ENCODE measurements around the gene GTF3C1. TPM values are rescaled to one million over a fixed set of nuclear protein-coding genes. Genes with fewer than 3 reads are reported as not detected.

Gene GTF3C1
- total and polyA plus RNA-seq, 2 experiments from 2014 or later: 33.4 to 52.1 TPM

- Histone ChIP-seq H3K4me2 (ENCODE audit: unreplicated experiment) (peak overlapping the region; percentile 85), H3K9me3 (ENCODE audit: low read depth) (no peaks in the 10 kb centered on the region), H3K27ac (peak overlapping the region; percentile 34; the same call in 1 of the 2 replicates), H2AFZ (no peak overlapping the region), H3F3A (ENCODE audit: insufficient read depth) (peaks cover 13% of the 10 kb centered on the region), H3K9ac (no peak overlapping the region), H3K4me1 (ENCODE audit: insufficient read depth) (peaks cover 32% of the 10 kb centered on the region), H3K9me2 (ENCODE audit: insufficient read depth) (no peaks in the 10 kb centered on the region), H4K20me1 (ENCODE audit: insufficient read depth) (no peaks in the 10 kb centered on the region), H3K36me3 (ENCODE audit: low read depth) (peaks cover 13% of the 10 kb centered on the region; the same call in 1 of the 2 replicates), H3K27me3 (replicated peaks; ENCODE audit: insufficient read depth) (no peaks in the 10 kb centered on the region), H3K79me2 (ENCODE audit: insufficient read depth) (peaks cover 71% of the 10 kb centered on the region), H3K4me3 (peak overlapping the region; percentile 99)
- in situ Hi-C loops (cut with MboI): no loop called here
- WGBS, 2 experiments (ENCODE audit: low coverage in 1 of 2, low lambda C conversion rate in 2 of 2, missing lambda C conversion rate in 2 of 2): 94 to 96% methylated on average over 2 of the region's 2 CpGs
- DNase-seq: no peak
- TF ChIP-seq EZH2 (IDR thresholded peaks at IDR 0.05; ENCODE audit: insufficient read depth, poor library complexity, severe bottlenecking) (no peak), EZH2phosphoT487 (IDR thresholded peaks at IDR 0.05; ENCODE audit: insufficient read depth, low read depth) (no peak)
Observed at GRCh38 chr16:27547851-27548250, 1.9 kb downstream of the GTF3C1 start.

GRCh38 chr16:27547134-27547533, 2.6 kb downstream of the GTF3C1 start:
- Histone ChIP-seq H4K20me1 (ENCODE audit: insufficient read depth) (no peaks in the 10 kb centered on the region), H3K9me3 (ENCODE audit: low read depth) (no peaks in the 10 kb centered on the region), H3K27me3 (replicated peaks; ENCODE audit: insufficient read depth) (no peaks in the 10 kb centered on the region), H3K36me3 (ENCODE audit: low read depth) (peaks cover 19% of the 10 kb centered on the region; the same call in 1 of the 2 replicates), H3K4me1 (ENCODE audit: insufficient read depth) (peaks cover 32% of the 10 kb centered on the region), H3F3A (ENCODE audit: insufficient read depth) (peaks cover 13% of the 10 kb centered on the region), H3K27ac (peak overlapping the region; percentile 34), H3K4me2 (ENCODE audit: unreplicated experiment) (peak overlapping the region; percentile 24), H3K4me3 (no peak overlapping the region), H2AFZ (no peak overlapping the region), H3K79me2 (ENCODE audit: insufficient read depth) (peaks cover 64% of the 10 kb centered on the region), H3K9me2 (ENCODE audit: insufficient read depth) (no peaks in the 10 kb centered on the region), H3K9ac (no peak overlapping the region)
- WGBS, 2 experiments (ENCODE audit: low coverage in 1 of 2, low lambda C conversion rate in 2 of 2, missing lambda C conversion rate in 2 of 2): 21 to 29% methylated on average over 4 of the region's 4 CpGs
- TF ChIP-seq EZH2 (IDR thresholded peaks at IDR 0.05; ENCODE audit: insufficient read depth, poor library complexity, severe bottlenecking): no peak
- no peak for TF ChIP-seq EZH2phosphoT487 (IDR thresholded peaks at IDR 0.05; ENCODE audit: insufficient read depth, low read depth)
- in situ Hi-C loops (cut with MboI): no loop called here
- peak; percentile 90 for DNase-seq

- Histone ChIP-seq H3K4me2 (ENCODE audit: unreplicated experiment) (no peak overlapping the region), H3K79me2 (ENCODE audit: insufficient read depth) (peaks cover 56% of the 10 kb centered on the region), H3K9me3 (ENCODE audit: low read depth) (no peaks in the 10 kb centered on the region), H3K9me2 (ENCODE audit: insufficient read depth) (no peaks in the 10 kb centered on the region), H2AFZ (no peak overlapping the region), H3K27ac (no peak overlapping the region), H3K4me1 (ENCODE audit: insufficient read depth) (peaks cover 24% of the 10 kb centered on the region), H4K20me1 (ENCODE audit: insufficient read depth) (no peaks in the 10 kb centered on the region), H3K36me3 (ENCODE audit: low read depth) (peaks cover 40% of the 10 kb centered on the region), H3K4me3 (no peak overlapping the region), H3K27me3 (replicated peaks; ENCODE audit: insufficient read depth) (no peaks in the 10 kb centered on the region), H3K9ac (no peak overlapping the region), H3F3A (ENCODE audit: insufficient read depth) (peaks cover 13% of the 10 kb centered on the region)
- in situ Hi-C loops (cut with MboI): no loop called here
- DNase-seq: no peak
- 96 to 97% methylated on average over 4 of the region's 4 CpGs for WGBS, 2 experiments (ENCODE audit: low coverage in 1 of 2, low lambda C conversion rate in 2 of 2, missing lambda C conversion rate in 2 of 2)
- TF ChIP-seq EZH2phosphoT487 (IDR thresholded peaks at IDR 0.05; ENCODE audit: insufficient read depth, low read depth) (no peak), EZH2 (IDR thresholded peaks at IDR 0.05; ENCODE audit: insufficient read depth, poor library complexity, severe bottlenecking) (no peak)
Observed at GRCh38 chr16:27544671-27545070, 5.0 kb downstream of the GTF3C1 start.

- no peak overlapping the region for H2AFZ ChIP-seq
- no peak overlapping the region for H3K9ac ChIP-seq
- no peaks in the 10 kb centered on the region for H4K20me1 ChIP-seq (ENCODE audit: insufficient read depth)
- peaks cover 43% of the 10 kb centered on the region for H3K36me3 ChIP-seq (ENCODE audit: low read depth)
- no peak overlapping the region for H3K27ac ChIP-seq
- H3K9me2 ChIP-seq (ENCODE audit: insufficient read depth): no peaks in the 10 kb centered on the region
- H3K4me3 ChIP-seq: no peak overlapping the region
- peaks cover 13% of the 10 kb centered on the region for H3F3A ChIP-seq (ENCODE audit: insufficient read depth)
- WGBS, 2 experiments (ENCODE audit: low coverage in 1 of 2, low lambda C conversion rate in 2 of 2, missing lambda C conversion rate in 2 of 2): 82 to 96% methylated on average over 3 of the region's 3 CpGs
- in situ Hi-C loops (cut with MboI): no loop called here
- no peak overlapping the region for H3K4me2 ChIP-seq (ENCODE audit: unreplicated experiment)
- DNase-seq: peak; percentile 21
- no peak for TF ChIP-seq EZH2phosphoT487 (IDR thresholded peaks at IDR 0.05; ENCODE audit: insufficient read depth, low read depth)
- TF ChIP-seq EZH2 (IDR thresholded peaks at IDR 0.05; ENCODE audit: insufficient read depth, poor library complexity, severe bottlenecking): no peak
- no peaks in the 10 kb centered on the region for H3K27me3 ChIP-seq (replicated peaks; ENCODE audit: insufficient read depth)
- H3K9me3 ChIP-seq (ENCODE audit: low read depth): no peaks in the 10 kb centered on the region
- peaks cover 50% of the 10 kb centered on the region for H3K79me2 ChIP-seq (ENCODE audit: insufficient read depth)
- peaks cover 23% of the 10 kb centered on the region for H3K4me1 ChIP-seq (ENCODE audit: insufficient read depth)
Observed at GRCh38 chr16:27543801-27544200, 5.9 kb downstream of the GTF3C1 start.

GRCh38 chr16:27539636-27540035, 10.1 kb downstream of the GTF3C1 start:
- H3K36me3 ChIP-seq (ENCODE audit: low read depth): peaks cover 74% of the 10 kb centered on the region
- no peaks in the 10 kb centered on the region; the same call in 1 of the 2 replicates for H3F3A ChIP-seq (ENCODE audit: insufficient read depth)
- no peak overlapping the region for H3K9ac ChIP-seq
- no peaks in the 10 kb centered on the region for H3K9me3 ChIP-seq (ENCODE audit: low read depth)
- DNase-seq: no peak
- H3K9me2 ChIP-seq (ENCODE audit: insufficient read depth): no peaks in the 10 kb centered on the region
- no peak overlapping the region for H2AFZ ChIP-seq
- H3K79me2 ChIP-seq (ENCODE audit: insufficient read depth): peaks cover 13% of the 10 kb centered on the region; the same call in 1 of the 2 replicates
- WGBS, 2 experiments (ENCODE audit: low coverage in 1 of 2, low lambda C conversion rate in 2 of 2, missing lambda C conversion rate in 2 of 2): 78 to 79% methylated on average over 5 of the region's 5 CpGs
- in situ Hi-C loops (cut with MboI): no loop called here
- H3K4me2 ChIP-seq (ENCODE audit: unreplicated experiment): no peak overlapping the region
- no peaks in the 10 kb centered on the region for H4K20me1 ChIP-seq (ENCODE audit: insufficient read depth)
- no peak overlapping the region for H3K4me3 ChIP-seq
- TF ChIP-seq EZH2phosphoT487 (IDR thresholded peaks at IDR 0.05; ENCODE audit: insufficient read depth, low read depth): no peak
- TF ChIP-seq EZH2 (IDR thresholded peaks at IDR 0.05; ENCODE audit: insufficient read depth, poor library complexity, severe bottlenecking): no peak
- no peaks in the 10 kb centered on the region for H3K4me1 ChIP-seq (ENCODE audit: insufficient read depth)
- no peak overlapping the region for H3K27ac ChIP-seq
- H3K27me3 ChIP-seq (replicated peaks; ENCODE audit: insufficient read depth): no peaks in the 10 kb centered on the region
